BLaER1 treated with 17β-estradiol and CSF1 and Interleukin-3, amounts not matched to agents 10 nM and 100 nM (cell line): ENCODE results near the gene ANO7.

Source experiments
- H3K27ac ChIP-seq, 11 experiments: shearing (Covaris generic); formaldehyde crosslinking; 2 replicates each; pipeline ENCODE4 v1.8.1; 2022
- H3K27me3 ChIP-seq, 11 experiments: shearing (Covaris generic); formaldehyde crosslinking; 2 replicates each; pipeline ENCODE4 v1.8.1; 2022
- H3K36me3 ChIP-seq, 11 experiments: shearing (Covaris generic); formaldehyde crosslinking; 2 replicates each; pipeline ENCODE4 v1.8.1; 2022
- H3K4me1 ChIP-seq, 10 experiments: shearing (Covaris generic); formaldehyde crosslinking; 2 replicates each; pipeline ENCODE4 v1.8.1; 2022
- H3K4me2 ChIP-seq, 11 experiments: shearing (Covaris generic); formaldehyde crosslinking; 2 replicates each; pipeline ENCODE4 v1.8.1; 2022
- H3K4me3 ChIP-seq, 10 experiments: shearing (Covaris generic); formaldehyde crosslinking; 2 replicates each; pipeline ENCODE4 v1.8.1; 2022
- H3K9ac ChIP-seq, 11 experiments: shearing (Covaris generic); formaldehyde crosslinking; 2 replicates each; pipeline ENCODE4 v1.8.1; 2022
- H3K9me3 ChIP-seq, 11 experiments: shearing (Covaris generic); formaldehyde crosslinking; replicated peaks in 1 of 11; 2 replicates each; pipeline ENCODE4 v1.8.1; 2022
- H4K20me1 ChIP-seq, 11 experiments: shearing (Covaris generic); formaldehyde crosslinking; 2 replicates each; pipeline ENCODE4 v1.8.1; 2022
- Cebpa-rat ChIP-seq, 11 experiments: shearing (Covaris generic); IDR thresholded peaks; 2 replicates each; pipeline ENCODE4 v1.8.1; 2022

ANO7 gene

GRCh38 chr2:241184901-241185300, 3.6 kb upstream of the ANO7 start:
- peaks cover 16 to 48% (median 31%) of the 10 kb centered on the region in 11 experiments; a peak in 19 of 22 replicates for H3K36me3 ChIP-seq
- no peak overlapping the region for H3K4me2 ChIP-seq
- peaks cover 0 to 21% (median 14%) of the 10 kb centered on the region in 10 experiments; a peak in 13 of 20 replicates for H3K4me1 ChIP-seq
- no peaks in the 10 kb centered on the region for H3K9me3 ChIP-seq
- no peak overlapping the region for H3K4me3 ChIP-seq
- peaks cover 0 to 19% (median 0%) of the 10 kb centered on the region in 11 experiments; a peak in 3 of 22 replicates for H4K20me1 ChIP-seq
- no peak overlapping the region for H3K9ac ChIP-seq
- no peaks in the 10 kb centered on the region for H3K27me3 ChIP-seq
- no peak overlapping the region for H3K27ac ChIP-seq
- TF ChIP-seq Cebpa-rat (IDR thresholded peaks at IDR 0.05) = no peak

- Histone ChIP-seq H3K4me2 (no peak overlapping the region), H3K4me3 (no peak overlapping the region), H3K36me3 (peaks cover 11 to 38% (median 22%) of the 10 kb centered on the region in 11 experiments; a peak in 19 of 22 replicates), H3K27ac (no peak overlapping the region), H3K27me3 (no peaks in the 10 kb centered on the region), H4K20me1 (peaks cover 0 to 20% (median 0%) of the 10 kb centered on the region in 11 experiments; a peak in 3 of 22 replicates), H3K9me3 (no peaks in the 10 kb centered on the region), H3K4me1 (peaks cover 0 to 21% (median 14%) of the 10 kb centered on the region in 10 experiments; a peak in 13 of 20 replicates), H3K9ac (no peak overlapping the region)
- TF ChIP-seq Cebpa-rat (IDR thresholded peaks at IDR 0.05) = no peak
Measured at GRCh38 chr2:241185961-241186360, 2.5 kb upstream of the ANO7 start.

- H3K9me3 ChIP-seq = no peaks in the 10 kb centered on the region
- H3K9ac ChIP-seq = no peak overlapping the region
- peaks cover 11 to 25% (median 14%) of the 10 kb centered on the region in 11 experiments; a peak in 19 of 22 replicates for H3K36me3 ChIP-seq
- no peak overlapping the region for H3K27ac ChIP-seq
- H3K27me3 ChIP-seq = no peaks in the 10 kb centered on the region
- peaks cover 0 to 12% (median 0%) of the 10 kb centered on the region in 11 experiments; a peak in 2 of 22 replicates for H4K20me1 ChIP-seq
- no peak for TF ChIP-seq Cebpa-rat (IDR thresholded peaks at IDR 0.05)
- H3K4me3 ChIP-seq = no peak overlapping the region
- peaks cover 0 to 21% (median 14%) of the 10 kb centered on the region in 10 experiments; a peak in 13 of 20 replicates for H3K4me1 ChIP-seq
- peak overlapping the region in 7 of 11 experiments; percentile 16 to 44 (median 25); a peak in 9 of 22 replicates for H3K4me2 ChIP-seq
Measured at GRCh38 chr2:241187101-241187917, 1.2 kb upstream of the ANO7 start.

GRCh38 chr2:241187918-241188234, 601 bp upstream of the ANO7 start:
- Histone ChIP-seq H3K4me2 (peak overlapping the region in 7 of 11 experiments; percentile 11 to 48 (median 43); a peak in 7 of 22 replicates), H4K20me1 (peaks cover 0 to 8% (median 0%) of the 10 kb centered on the region in 11 experiments; a peak in 1 of 22 replicates), H3K4me1 (peaks cover 0 to 21% (median 14%) of the 10 kb centered on the region in 10 experiments; a peak in 13 of 20 replicates), H3K9me3 (no peaks in the 10 kb centered on the region), H3K4me3 (no peak overlapping the region), H3K27ac (no peak overlapping the region), H3K27me3 (no peaks in the 10 kb centered on the region), H3K36me3 (peaks cover 6 to 19% (median 9%) of the 10 kb centered on the region in 11 experiments; a peak in 18 of 22 replicates), H3K9ac (no peak overlapping the region)
- TF ChIP-seq Cebpa-rat (IDR thresholded peaks at IDR 0.05) = no peak

- Histone ChIP-seq H3K4me3 (no peak overlapping the region), H3K27ac (no peak overlapping the region), H3K4me1 (peaks cover 0 to 21% (median 14%) of the 10 kb centered on the region in 10 experiments; a peak in 13 of 20 replicates), H3K36me3 (peaks cover 0 to 5% (median 0%) of the 10 kb centered on the region in 11 experiments; a peak in 3 of 22 replicates), H3K9ac (no peak overlapping the region), H4K20me1 (peaks cover 0 to 8% (median 0%) of the 10 kb centered on the region in 11 experiments; a peak in 1 of 22 replicates), H3K4me2 (peak overlapping the region in 1 of 11 experiments; percentile 43; a peak in 2 of 22 replicates), H3K9me3 (no peaks in the 10 kb centered on the region), H3K27me3 (no peaks in the 10 kb centered on the region)
- no peak for TF ChIP-seq Cebpa-rat (IDR thresholded peaks at IDR 0.05)
Measured at GRCh38 chr2:241189093-241189855, 797 bp downstream of the ANO7 start.

GRCh38 chr2:241189856-241190201, 1.4 kb downstream of the ANO7 start:
- H3K4me1 ChIP-seq = peaks cover 0 to 21% (median 14%) of the 10 kb centered on the region in 10 experiments; a peak in 13 of 20 replicates
- no peak overlapping the region for H3K4me2 ChIP-seq
- H3K36me3 ChIP-seq = no peaks in the 10 kb centered on the region; a peak in 2 of 22 replicates
- no peak overlapping the region for H3K9ac ChIP-seq
- peaks cover 0 to 8% (median 0%) of the 10 kb centered on the region in 11 experiments; a peak in 1 of 22 replicates for H4K20me1 ChIP-seq
- no peaks in the 10 kb centered on the region for H3K9me3 ChIP-seq
- H3K27me3 ChIP-seq = no peaks in the 10 kb centered on the region
- no peak for TF ChIP-seq Cebpa-rat (IDR thresholded peaks at IDR 0.05)
- H3K4me3 ChIP-seq = no peak overlapping the region
- no peak overlapping the region for H3K27ac ChIP-seq

- Histone ChIP-seq H3K4me1 (peaks cover 0 to 21% (median 14%) of the 10 kb centered on the region in 10 experiments; a peak in 13 of 20 replicates), H3K4me2 (no peak overlapping the region), H3K27me3 (no peaks in the 10 kb centered on the region), H3K9ac (no peak overlapping the region), H3K9me3 (no peaks in the 10 kb centered on the region), H3K4me3 (no peak overlapping the region), H3K27ac (no peak overlapping the region), H3K36me3 (no peaks in the 10 kb centered on the region), H4K20me1 (peaks cover 0 to 11% (median 0%) of the 10 kb centered on the region in 11 experiments; a peak in 1 of 22 replicates)
- no peak for TF ChIP-seq Cebpa-rat (IDR thresholded peaks at IDR 0.05)
Measured at GRCh38 chr2:241190291-241190981, 2.0 kb downstream of the ANO7 start.

- Histone ChIP-seq H3K4me3 (no peak overlapping the region), H3K4me1 (peaks cover 0 to 21% (median 14%) of the 10 kb centered on the region in 10 experiments; a peak in 13 of 20 replicates), H3K9me3 (no peaks in the 10 kb centered on the region), H3K27ac (no peak overlapping the region), H3K4me2 (no peak overlapping the region), H3K9ac (no peak overlapping the region), H3K27me3 (no peaks in the 10 kb centered on the region), H3K36me3 (no peaks in the 10 kb centered on the region), H4K20me1 (peaks cover 0 to 14% (median 0%) of the 10 kb centered on the region in 11 experiments; a peak in 1 of 22 replicates)
- no peak for TF ChIP-seq Cebpa-rat (IDR thresholded peaks at IDR 0.05)
Measured at GRCh38 chr2:241191081-241191480, 2.6 kb downstream of the ANO7 start.
